MM.1S (cell line): ENCODE measurements around the gene ASTN1.

ENCODE experiments used
- CTCF ChIP-seq: fragments of 300-600 bp; sonication (generic); IDR thresholded peaks from 2 replicates; pipeline ENCODE4 v1.5.1; 2016; ENCODE audit warnings: antibody characterized with exemption, low read length, mixed read lengths
- EZH2 ChIP-seq: fragments of 300-600 bp; sonication (generic); optimal IDR thresholded peaks from 2 replicates; pipeline ENCODE3; 2017; ENCODE audit warnings: low read depth, mild to moderate bottlenecking, antibody characterized with exemption, low read length, mixed read lengths
- EZH2phosphoT487 ChIP-seq: fragments of 300-600 bp; sonication (generic); IDR thresholded peaks from 2 replicates; pipeline ENCODE4 v1.6.1; 2018; ENCODE audit warnings: antibody characterized with exemption, low read length

GRCh38 chr1:177012342-177012925, 152.1 kb downstream of the ASTN1 start:
- TF ChIP-seq EZH2phosphoT487 (no peak), CTCF (no peak), EZH2 (no peak)
